PFSK-1 (cell line): Measurements from ENCODE around the gene MRPS7.

Source experiments
- FOXP2 ChIP-seq: optimal IDR thresholded peaks from 2 replicates; pipeline ENCODE3; 2011; ENCODE audit warnings: borderline replicate concordance, control low read depth, inconsistent platforms; ENCODE audit not compliant: insufficient read depth; ENCODE audit errors: extremely low read length, extremely low read depth
- POLR2AphosphoS5 ChIP-seq: IDR thresholded peaks from 2 replicates; pipeline ENCODE4 v1.6.1; 2012; ENCODE audit warnings: low read depth, mild to moderate bottlenecking, control low read depth, low read length, moderate library complexity
- TAF1 ChIP-seq: IDR thresholded peaks from 2 replicates; pipeline ENCODE4 v1.6.1; 2012; ENCODE audit warnings: low read length, control low read depth, borderline replicate concordance; ENCODE audit not compliant: insufficient read depth

DNA sequence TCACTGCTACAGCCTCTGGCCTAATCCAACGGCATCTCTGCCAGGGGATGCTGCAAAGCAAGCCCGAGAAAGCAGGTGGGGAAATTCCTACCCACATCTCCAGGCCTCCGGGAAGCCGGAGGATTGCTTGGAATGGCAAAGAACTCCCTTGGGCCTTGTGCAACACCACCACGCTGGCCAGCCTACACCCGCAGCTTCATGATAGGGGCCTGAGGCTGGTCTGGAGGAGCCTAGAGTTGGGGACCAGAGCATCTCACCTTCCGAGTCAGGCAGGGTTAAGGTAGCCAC lies 20.6 kb upstream of the MRPS7 start:
- TF ChIP-seq FOXP2 (no peak), POLR2AphosphoS5 (no peak), TAF1 (no peak)
